GM18507 (cell line): ENCODE results near the gene CPA4.
"Not testable (repeated sequence)": the region's sequence is repeated elsewhere in the genome, so short reads cannot be mapped to it uniquely, and the experiment has no call there.

ENCODE experiments used
- DNase-seq: peaks from one replicate; pipeline ENCODE4 v3.0.0; 2011; ENCODE audit warnings: low read depth; ENCODE audit not compliant: insufficient read length; ENCODE audit errors: extremely low spot score
- FAIRE-seq: peaks from 2 replicates; lab custom pipeline; 2011; peaks lifted over from hg19 to GRCh38; lab: Jason Lieb, UNC

Gene CPA4

DNA sequence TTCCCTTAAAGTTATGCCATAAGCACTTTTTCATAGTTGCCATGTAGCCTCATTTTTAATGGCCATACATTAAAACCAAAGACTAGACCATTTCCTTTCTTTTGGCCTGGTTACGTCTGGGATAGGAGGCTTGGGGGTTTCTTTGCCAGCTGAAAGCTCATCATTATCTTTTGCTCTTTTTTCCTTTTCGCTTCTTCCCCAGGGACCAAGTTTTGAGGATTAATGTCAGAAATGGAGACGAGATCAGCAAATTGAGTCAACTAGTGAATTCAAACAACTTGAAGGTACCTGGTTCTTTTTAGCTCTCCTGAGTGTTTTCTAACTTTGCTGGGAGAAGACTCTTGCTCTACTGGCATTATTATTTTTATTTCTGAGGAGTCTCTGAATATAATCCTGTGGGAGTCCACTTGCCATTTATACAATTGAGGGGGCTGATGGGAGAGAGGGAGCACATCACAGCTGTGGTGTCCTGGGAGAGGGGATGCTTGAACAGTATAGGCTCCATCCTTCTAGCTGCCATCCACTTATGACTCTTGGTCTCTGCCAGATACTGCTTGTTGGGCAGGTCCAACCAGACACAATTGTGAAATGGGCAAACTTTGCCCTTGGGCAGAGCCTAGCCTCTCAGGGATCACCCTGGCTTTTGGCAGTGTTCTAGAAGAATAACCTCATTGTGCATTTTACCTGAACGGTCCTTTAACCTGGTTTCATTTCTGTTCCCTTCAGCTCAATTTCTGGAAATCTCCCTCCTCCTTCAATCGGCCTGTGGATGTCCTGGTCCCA lies 5.8 kb downstream of the CPA4 start:
- FAIRE-seq (no peak), DNase-seq (no peak)

DNA sequence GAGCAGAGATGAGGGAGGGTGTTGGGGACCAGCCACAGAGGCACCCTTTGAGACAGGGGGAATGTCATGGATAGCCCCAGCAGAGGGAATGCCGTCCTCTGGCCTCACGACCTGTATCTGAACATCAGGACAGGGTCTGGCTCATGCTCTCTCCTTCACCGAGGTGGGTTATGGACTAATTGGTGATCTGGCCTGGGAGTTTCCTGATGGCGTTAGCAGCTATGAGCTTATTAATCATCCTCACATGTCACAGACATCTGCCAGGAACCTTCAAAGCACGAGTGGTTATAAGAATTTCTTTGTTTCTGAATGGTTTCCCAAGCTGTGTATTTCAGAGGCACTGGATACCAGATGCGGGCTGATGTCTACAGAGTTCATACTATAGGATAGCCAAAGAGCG lies 6.9 kb downstream of the CPA4 start:
- FAIRE-seq: no peak

DNA sequence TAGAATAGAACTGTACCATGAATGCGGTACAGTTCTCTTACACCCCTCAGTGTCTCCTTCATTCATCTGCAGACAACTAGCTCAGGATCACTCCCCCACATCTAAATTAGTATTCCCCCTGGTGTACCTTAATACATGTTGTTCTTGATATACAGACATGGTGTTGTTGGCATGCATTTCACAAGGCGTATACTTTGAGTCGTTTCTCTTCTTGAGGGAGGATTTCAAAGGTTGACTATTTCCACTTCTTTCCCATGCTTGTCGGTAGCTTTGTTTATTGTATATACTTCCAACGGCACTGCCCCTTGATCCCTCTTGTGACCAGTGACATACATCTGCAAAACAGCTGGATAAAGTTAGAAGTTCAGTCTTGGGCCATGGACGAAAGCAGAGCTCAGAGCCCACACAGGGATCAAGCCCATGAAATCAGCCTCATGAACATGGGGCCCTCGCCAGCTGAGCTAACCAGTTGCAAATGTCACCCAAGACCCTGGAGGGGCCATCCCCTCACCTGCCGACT lies 8.6 kb downstream of the CPA4 start:
- FAIRE-seq: no peak
- no peak for DNase-seq

More for the DNA sequence above, 6.9 kb downstream of the CPA4 start:
- no peak for DNase-seq

DNA sequence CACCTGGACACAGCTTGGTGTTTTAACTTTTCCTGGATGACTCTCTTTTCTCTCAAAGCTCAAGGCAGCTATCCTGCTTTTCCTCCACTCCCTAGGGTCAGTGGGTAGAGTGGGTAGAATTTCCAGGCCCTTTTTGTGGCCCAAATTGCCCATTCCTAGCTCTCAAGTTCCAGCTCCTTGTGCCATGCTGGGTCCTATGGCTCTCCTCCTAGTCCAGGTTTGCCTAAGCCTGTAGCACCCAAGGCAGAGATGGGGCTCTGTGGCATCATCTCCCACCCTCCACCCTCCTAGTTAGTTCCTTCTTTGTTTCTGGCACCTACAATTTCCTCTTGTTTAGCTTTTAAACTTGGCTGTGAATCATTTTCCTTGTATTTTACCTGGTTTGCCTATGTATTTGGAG lies 9.7 kb downstream of the CPA4 start:
- FAIRE-seq (no peak), DNase-seq (no peak)

DNA sequence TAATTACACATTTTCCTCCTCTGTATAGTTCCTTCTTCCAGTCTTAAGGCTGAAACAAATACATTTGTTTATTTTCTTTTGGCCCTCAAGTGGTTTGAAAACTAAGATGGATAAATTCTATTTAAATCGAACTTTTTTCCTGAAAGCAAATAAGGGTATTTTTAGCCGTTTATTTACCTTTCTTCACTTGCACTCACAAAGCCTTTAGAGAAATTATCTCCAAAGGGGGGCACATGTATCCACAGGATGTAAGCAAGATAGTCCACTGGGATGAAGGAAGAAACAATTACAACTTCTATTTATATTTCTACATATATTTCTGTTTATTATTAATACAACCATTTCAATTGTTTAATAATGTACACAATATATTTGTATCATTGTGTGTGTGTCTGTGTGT lies 10.2 kb downstream of the CPA4 start:
- FAIRE-seq: no peak

DNA sequence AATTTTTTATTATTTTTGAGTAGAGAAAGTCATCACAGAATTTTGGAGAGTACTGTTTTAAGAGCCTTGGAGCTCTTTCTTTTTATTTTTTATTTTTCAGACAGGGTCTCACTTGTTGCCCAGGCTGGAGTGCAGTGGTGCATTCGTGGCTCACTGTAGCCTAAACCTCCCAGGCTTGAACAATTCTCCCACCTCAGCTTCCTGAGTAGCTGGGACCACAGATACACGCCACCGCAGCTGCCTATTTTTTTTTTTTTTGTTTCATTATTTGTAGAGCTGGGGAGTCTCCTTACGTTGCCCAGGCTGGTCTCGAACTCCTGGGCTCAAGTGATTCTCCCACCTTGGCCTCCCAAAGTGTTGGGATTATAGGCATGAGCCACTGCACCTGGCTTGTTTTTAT lies 10.6 kb downstream of the CPA4 start:
- no peak for FAIRE-seq

More for the DNA sequence above, 10.2 kb downstream of the CPA4 start:
- no peak for DNase-seq

DNA sequence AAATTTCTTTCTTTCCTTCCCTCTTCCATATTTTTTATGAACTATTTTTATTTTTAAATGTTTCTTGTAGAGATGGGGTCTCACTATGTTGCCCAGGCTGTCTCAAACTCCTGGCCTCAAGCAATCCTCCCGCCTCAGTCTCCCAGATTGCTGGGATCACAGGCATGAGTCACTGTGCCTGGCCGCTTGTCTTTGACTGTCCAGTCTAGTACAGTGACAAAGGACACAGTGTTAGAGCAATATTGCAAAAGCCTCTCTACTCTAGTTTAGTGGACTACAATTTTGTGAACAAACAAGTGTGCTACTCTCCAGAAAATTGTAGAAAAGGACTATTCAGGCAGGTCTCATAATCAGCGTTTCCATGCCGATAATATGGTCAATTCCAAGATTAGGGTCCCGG lies 11.0 kb downstream of the CPA4 start:
- no peak for FAIRE-seq

More for the DNA sequence above, 10.6 kb downstream of the CPA4 start:
- DNase-seq: no peak

DNA sequence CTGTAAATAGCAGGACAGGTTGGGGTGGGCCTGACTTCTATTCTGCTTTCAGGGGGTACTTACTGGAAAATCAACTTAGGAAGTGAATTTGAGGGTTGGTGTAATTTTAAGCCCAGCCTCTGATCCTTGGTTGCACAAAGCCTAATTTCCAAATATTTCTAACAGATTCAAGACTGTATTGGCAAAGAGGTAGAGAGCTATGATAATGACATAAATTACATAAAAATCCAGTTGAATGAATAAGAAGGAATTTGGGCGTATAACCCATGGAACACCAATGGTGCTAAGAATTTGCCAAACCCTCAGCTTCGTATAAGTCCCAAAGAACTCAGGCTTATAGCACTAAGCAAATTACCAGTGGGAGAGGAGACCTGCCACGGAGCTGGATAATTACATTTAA lies 11.9 kb downstream of the CPA4 start:
- no peak for DNase-seq
- no peak for FAIRE-seq

More for the DNA sequence above, 11.0 kb downstream of the CPA4 start:
- DNase-seq: no peak

DNA sequence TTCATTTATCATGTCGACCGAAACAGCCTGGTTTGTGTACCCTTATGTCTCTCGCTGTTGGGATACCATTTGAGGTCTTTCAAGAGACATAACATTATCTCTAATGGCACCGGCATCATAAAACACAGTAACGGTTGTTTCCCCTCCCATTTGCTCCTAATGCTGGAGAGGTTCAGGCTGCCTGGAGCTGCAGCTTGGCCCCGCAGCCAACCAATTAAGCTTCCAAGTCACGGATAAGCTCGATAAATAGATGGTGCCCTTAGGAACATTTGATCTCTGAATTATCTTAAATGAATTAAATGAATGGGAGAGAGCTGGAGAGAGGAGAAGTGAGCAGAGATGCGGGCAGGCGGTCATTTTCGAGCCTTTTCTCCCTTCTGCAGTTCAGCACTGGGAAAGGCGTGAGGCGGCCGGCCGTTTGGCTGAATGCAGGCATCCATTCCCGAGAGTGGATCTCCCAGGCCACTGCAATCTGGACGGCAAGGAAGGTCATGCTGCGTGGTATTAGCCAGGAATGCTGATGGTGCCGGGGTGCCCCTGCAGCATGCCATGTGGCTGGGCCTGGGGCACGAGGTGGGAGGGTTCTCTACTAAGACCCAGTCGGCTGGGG lies 12.6 kb downstream of the CPA4 start:
- FAIRE-seq (no peak), DNase-seq (no peak)

DNA sequence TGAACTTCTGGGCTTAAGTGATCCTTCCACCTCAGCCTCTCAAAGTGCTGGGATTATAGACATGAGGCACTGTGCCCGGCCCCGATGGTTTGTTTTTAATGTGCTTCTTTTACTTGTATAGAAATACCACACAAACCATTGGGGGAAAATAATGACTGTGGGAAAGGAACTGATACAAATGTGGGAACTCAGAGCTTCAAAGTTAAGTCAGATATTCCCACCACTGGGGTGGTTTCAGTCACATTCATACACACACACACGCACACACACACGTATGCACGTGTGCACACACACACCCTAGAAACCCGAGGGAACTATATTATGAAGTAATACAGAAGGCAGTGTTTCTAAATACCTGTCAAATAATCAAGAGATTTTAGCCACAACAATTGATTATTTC lies 17.0 kb downstream of the CPA4 start:
- DNase-seq (no peak), FAIRE-seq (no peak)

DNA sequence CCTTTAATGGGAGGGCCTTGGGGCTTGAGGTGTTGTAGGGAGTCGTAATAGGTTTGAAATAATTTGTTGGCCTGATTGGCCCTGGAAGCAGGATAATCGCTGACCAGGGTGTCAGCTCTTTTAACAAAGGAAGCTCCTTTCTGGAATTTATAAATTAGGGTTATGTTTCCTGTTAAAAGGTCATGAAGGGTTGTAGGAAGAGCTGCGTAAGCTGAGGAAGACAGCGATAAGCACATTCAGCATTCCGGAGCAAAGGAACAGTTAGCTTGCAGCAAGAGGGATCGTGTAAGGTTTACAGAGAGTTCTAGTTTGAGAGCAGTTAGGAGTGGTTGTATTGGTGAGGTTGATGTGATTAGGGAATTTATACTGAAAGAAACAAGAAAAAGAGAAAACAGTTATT lies 21.3 kb downstream of the CPA4 start:
- DNase-seq: no peak

DNA sequence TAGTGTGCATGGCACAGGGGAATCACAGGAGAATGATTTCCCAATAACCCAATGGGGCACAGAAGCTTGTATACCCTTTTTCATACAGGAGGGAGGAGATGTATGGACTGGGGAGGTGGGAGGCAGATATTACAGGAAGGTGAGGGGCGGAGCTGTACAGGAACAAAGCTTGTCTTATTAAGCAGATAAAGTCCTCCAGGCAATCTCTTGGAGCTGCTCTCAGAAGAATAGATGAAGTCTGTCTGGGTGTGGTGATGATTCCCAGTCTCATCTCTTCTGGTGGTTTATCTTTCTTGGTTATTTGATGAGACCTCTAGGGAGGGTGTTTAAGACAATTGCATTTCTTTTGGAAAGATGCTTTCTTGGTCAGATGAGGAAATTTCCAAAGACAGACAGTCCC lies 26.6 kb downstream of the CPA4 start:
- DNase-seq (no peak), FAIRE-seq (no peak)

More for the DNA sequence above, 21.3 kb downstream of the CPA4 start:
- no peak for FAIRE-seq

DNA sequence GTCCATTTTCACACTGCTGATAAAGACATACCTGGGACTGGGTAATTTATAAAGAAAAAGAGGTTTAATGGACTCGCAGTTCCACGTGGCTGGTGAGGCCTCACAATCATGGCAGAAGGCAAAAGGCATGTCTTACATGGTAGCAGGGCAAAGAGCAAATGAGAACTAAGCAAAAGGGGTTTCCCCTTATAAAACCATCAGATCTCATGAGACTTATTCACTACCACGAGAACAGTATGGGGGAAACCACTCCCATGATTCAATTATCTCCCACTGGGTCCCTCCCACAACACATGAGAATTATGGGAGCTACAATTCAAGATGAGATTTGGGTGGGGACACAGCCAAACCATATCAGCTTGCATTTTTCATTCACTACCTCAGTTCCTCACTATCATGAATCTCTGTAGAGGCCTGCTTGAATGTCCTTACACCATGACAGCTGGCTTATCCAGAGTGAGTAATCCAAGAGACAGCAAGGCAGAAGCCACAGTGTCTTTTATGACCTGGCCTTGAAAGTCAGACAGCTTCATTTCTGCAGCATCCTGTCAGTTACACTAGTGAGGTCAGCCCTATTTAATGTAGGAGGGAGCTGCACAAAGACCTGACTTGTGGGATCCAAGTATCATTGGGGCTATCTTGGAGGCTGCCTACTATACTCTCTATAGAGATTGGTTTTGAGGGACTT lies 28.7 kb downstream of the CPA4 start:
- FAIRE-seq: not testable (repeated sequence)

DNA sequence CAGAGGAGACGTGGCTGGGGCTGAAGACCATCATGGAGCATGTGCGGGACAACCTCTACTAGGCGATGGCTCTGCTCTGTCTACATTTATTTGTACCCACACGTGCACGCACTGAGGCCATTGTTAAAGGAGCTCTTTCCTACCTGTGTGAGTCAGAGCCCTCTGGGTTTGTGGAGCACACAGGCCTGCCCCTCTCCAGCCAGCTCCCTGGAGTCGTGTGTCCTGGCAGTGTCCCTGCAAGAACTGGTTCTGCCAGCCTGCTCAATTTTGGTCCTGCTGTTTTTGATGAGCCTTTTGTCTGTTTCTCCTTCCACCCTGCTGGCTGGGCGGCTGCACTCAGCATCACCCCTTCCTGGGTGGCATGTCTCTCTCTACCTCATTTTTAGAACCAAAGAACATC lies 29.7 kb downstream of the CPA4 start:
- no peak for DNase-seq
- FAIRE-seq: no peak

More for the DNA sequence above, 28.7 kb downstream of the CPA4 start:
- not testable (repeated sequence) for DNase-seq

DNA sequence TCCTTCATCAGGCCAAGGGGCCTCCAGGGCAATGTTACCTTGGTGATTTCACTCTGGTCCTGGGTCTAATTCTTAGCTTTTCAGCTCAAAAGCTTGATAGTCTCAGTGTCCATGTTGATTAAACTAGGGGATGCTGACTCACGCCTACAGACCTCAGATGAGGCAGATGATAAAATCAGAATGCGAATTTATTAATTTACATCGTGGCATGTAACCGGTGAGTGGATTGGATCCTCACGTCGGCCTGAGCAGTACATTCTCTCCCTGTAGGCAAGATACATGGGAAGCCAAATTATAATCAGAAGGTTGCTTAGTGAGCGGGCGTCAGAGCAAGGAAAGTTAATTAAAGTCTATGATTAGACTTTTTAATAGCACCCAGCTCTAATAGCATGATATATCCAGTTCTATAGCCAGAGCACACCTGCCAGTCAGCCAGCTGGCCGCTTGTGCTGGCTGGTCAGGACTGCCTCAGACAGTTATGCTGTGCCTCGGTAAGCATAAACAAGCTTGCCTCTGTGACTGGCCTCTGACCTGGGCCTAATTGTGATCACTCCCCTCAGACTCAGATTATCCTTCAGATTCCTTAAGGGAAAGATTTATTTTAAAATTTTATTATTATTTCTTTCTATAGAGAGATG lies 31.5 kb downstream of the CPA4 start:
- FAIRE-seq: no peak
- no peak for DNase-seq

DNA sequence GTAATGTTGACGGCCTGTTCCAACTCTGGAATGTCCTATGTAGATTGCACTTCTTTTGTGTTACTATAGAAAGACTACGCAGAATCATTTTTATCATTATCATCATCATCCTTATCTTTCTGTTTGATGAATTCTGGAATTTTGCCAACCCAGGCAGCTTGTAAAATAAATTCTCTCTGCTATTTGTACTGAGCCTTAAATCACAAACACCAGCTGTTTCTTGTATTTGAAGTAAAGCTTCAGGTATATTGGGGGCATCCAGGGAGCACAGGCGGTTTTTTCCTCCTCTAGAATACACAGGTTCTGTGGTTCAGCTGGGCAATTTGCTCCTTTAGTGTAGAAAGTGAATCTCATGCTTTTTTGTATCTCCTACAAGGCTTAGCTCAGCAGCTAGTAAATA lies 36.7 kb downstream of the CPA4 start:
- DNase-seq (no peak), FAIRE-seq (no peak)

DNA sequence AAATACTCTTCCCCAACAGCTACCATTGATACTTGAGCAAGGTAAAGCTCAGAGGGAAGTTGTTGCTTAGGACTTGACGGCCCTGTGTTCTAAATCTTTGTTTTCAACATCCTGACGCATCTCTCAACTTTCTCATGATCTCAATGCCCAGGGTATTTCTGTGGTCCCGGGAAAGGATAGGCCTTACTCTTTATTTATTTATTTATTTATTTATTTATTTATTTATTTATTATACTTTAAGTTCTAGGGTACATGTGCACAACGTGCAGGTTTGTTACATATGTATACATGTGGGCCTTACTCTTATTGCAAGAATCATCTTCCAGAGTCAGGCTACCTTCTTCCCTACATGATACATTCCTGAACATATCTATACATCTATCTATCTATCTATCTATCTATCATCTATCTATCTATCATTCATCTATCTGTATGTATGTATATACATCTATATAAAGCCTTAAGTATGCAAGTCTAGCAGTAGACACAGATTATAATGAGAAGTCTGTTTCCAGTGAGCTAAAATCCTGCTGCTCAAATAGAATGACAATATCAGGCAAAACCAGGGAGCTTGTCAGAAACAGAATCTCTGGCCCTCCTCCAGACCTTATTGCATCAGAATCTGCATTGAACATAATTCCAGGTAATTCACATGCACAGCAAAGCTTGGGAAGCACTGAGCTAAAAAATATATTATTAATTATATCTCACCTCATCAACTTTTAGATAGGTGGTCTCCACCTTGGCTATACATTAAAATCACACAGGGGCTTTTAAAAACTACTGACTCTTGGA lies 39.5 kb downstream of the CPA4 start:
- FAIRE-seq: no peak
- DNase-seq: no peak

DNA sequence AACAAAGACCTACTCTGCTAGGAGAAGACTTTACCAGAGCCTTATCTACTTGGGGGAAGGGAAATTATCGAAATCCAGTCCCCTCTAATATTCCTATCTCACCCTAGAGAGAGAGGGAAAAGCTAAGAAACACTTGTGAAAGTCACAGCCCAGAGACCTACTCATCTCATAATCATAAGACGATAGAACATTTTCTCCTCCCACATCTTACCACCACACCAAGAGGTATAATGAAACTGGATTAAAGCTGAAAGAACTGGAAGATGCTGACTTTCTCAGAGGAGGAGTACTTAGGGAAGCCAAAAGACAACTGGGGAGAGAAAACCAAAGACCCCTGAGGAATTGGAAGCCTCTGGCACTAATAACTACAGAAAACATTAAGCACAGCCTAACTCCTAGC lies 40.9 kb downstream of the CPA4 start:
- DNase-seq (no peak), FAIRE-seq (no peak)

DNA sequence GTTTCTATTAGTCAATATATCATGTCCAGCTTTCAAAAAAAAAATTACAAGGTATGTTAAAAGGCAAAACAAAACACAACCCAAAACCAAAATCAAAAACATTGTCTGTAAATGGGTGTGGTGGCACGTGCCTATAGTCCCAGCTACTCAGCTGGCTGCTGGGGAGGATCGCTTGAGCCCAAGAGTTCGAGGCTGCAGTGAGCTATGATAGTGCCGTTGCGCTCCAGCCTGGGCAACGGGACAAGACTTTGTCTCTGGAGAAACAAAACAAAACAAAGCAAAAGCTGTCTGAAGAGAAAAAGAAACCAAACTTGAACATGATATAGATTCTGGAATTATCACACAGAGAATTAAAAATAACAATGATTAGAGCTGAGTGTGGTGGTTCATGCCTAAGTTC lies 41.3 kb downstream of the CPA4 start:
- no peak for FAIRE-seq
- no peak for DNase-seq
